Lower leg skin (tissue), 3 donors: ENCODE measurements around the gene PNPO.

Source experiments
- POLR2A ChIP-seq, 2 donors: fragments of 450-650 bp; IDR thresholded peaks; one replicate each; pipeline ENCODE4 v1.6.1; 2016 to 2017; ENCODE audit warnings: antibody characterized with exemption in 2 of 2, mild to moderate bottlenecking in 1 of 2, moderate library complexity in 1 of 2
- TF ChIP-seq, protein P1 (sequence below), 3 donors: fragments of 450-650 bp; IDR thresholded peaks; one replicate each; pipeline ENCODE4 v1.5.1; 2016; ENCODE audit warnings: antibody characterized with exemption in 3 of 3, mild to moderate bottlenecking in 3 of 3, moderate library complexity in 2 of 3

DNA sequence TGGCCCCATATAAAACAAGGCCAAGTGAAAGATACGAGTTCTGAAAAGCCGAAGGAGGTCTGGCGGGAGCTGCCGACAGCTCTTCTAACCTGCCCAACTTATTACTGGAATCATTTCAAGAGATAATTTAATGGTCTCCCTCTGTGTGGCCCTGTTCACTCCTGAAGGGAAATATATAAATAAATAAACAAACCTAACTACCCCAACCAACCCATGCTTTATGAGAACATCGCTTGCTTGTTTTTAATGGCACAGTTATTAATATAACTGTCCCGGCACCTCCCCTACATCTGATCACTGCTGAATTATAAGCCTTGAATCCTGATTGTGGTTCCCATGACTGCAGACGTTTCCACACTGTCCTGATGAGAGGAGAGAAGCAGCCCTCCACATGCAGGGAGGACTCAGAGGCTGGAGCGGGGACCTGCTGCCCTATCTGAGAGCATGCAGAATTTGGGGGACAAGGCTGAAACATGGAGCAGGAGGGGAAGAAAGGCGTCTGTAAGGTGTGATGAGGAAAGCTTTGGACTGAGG, 51.7 kb downstream of the PNPO start:
- TF ChIP-seq, protein P1, sequence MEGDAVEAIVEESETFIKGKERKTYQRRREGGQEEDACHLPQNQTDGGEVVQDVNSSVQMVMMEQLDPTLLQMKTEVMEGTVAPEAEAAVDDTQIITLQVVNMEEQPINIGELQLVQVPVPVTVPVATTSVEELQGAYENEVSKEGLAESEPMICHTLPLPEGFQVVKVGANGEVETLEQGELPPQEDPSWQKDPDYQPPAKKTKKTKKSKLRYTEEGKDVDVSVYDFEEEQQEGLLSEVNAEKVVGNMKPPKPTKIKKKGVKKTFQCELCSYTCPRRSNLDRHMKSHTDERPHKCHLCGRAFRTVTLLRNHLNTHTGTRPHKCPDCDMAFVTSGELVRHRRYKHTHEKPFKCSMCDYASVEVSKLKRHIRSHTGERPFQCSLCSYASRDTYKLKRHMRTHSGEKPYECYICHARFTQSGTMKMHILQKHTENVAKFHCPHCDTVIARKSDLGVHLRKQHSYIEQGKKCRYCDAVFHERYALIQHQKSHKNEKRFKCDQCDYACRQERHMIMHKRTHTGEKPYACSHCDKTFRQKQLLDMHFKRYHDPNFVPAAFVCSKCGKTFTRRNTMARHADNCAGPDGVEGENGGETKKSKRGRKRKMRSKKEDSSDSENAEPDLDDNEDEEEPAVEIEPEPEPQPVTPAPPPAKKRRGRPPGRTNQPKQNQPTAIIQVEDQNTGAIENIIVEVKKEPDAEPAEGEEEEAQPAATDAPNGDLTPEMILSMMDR (IDR thresholded peaks at IDR 0.05) = no peak
- no peak for TF ChIP-seq POLR2A (IDR thresholded peaks at IDR 0.05)
